ENCODE data around the gene PCDHGA11. TPM values are rescaled to one million over a fixed set of nuclear protein-coding genes. Genes with fewer than 3 reads are reported as not detected.

The PCDHGA11 gene
- total RNA-seq, 1 experiment from 2014 or later, result 8.4 TPM

DNA sequence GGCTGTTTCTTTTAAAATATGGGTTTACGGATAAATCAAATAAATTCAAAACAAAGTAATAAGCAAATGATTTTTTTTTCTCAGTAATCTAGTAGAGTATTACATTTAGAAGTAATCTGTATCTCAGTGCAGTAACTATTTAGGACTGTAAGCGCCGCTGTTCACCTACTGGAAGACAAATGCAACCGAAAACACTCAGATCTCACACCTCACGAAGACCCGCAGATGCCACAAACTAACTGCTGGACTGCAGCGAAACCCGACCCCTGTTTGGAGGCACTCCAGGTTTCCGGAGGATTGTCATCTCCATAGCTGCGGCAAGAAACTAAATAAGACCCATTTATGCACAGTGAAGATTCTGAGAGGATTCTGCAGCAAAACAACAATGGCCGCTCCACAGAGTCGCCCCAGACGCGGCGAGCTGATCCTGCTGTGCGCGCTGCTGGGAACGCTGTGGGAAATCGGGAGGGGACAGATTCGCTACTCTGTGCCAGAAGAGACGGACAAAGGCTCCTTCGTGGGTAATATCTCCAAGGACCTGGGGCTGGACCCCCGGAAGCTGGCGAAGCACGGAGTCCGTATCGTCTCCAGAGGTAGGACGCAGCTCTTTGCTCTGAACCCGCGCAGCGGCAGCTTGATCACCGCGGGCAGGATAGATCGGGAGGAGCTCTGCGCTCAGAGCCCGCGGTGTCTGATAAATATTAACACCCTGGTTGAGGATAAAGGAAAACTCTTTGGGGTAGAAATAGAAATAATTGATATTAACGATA is 28.2 kb upstream of the PCDHGA11 start, which contains the start of gene PCDHGA8:
Gene PCDHGA8 (plus strand): TSS at position 205 of the 770 bp plus-strand sequence. CDS start 181 bp downstream, at position 386.
- H3K4me3 Mint-ChIP-seq, result no peak within 1 kb of the TSS

DNA sequence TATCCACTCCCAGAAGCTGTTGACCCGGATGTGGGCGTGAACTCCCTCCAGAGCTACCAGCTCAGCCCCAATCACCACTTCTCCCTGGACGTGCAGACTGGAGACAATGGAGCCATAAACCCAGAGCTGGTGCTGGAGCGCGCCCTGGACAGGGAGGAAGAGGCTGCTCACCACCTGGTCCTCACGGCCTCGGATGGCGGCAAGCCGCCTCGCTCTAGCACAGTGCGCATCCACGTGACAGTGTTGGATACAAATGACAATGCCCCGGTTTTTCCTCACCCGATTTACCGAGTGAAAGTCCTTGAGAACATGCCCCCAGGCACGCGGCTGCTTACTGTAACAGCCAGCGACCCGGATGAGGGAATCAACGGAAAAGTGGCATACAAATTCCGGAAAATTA is 27.6 kb upstream of the PCDHGA11 start:
- no peak for ATAC-seq
- Mint-ChIP-seq H3K9me3 (peaks cover 66% of the 10 kb centered on the region), H3K4me1 (0 out of 2 replicates have a peak, but pooled peaks cover 3% of the 10 kb centered on the region), H3K4me3 (no peak overlapping the region), H3K36me3 (peaks cover 76% of the 10 kb centered on the region), H3K27ac (no peak overlapping the region), H3K27me3 (ENCODE audit: low read depth) (peaks cover 21% of the 10 kb centered on the region)
- DNase-seq (ENCODE audit: low spot score), result no peak
- CTCF ChIA-PET, result interaction anchor here (1.2 to 1.5 kb wide), 3 partner anchors 10 to 238 kb away, joined by 3 to 4 read pairs (median 4); partner anchors contain the start of genes PCDHGA10 and PCDHGA9
- POLR2A ChIA-PET, result no interaction called here
- TF ChIP-seq KAT7 (CRISPR knock-in tag; IDR thresholded peaks at IDR 0.05; ENCODE audit: borderline replicate concordance), result no peak
- TF ChIP-seq SP1 (CRISPR knock-in tag; conservative IDR thresholded peaks at IDR 0.05), result no peak
- no peak for TF ChIP-seq TP53 (CRISPR knock-in tag; IDR thresholded peaks at IDR 0.05)
- no peak for TF ChIP-seq JUN (CRISPR knock-in tag; IDR thresholded peaks at IDR 0.05)
- TF ChIP-seq CREM (CRISPR knock-in tag; IDR thresholded peaks at IDR 0.05), result no peak
- no peak for TF ChIP-seq NR1H2 (CRISPR knock-in tag; IDR thresholded peaks at IDR 0.05)
- no peak for TF ChIP-seq ELF4 (CRISPR knock-in tag; IDR thresholded peaks at IDR 0.05; ENCODE audit: low read depth)
- TF ChIP-seq ZNF396 (CRISPR knock-in tag; IDR thresholded peaks at IDR 0.05; ENCODE audit: borderline replicate concordance), result no peak
- TF ChIP-seq NR2C2 (CRISPR knock-in tag; IDR thresholded peaks at IDR 0.05), result no peak
- no peak for TF ChIP-seq ZNF263 (CRISPR knock-in tag; IDR thresholded peaks at IDR 0.05; ENCODE audit: low read depth)
- TF ChIP-seq, protein P1, sequence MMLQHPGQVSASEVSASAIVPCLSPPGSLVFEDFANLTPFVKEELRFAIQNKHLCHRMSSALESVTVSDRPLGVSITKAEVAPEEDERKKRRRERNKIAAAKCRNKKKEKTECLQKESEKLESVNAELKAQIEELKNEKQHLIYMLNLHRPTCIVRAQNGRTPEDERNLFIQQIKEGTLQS (CRISPR knock-in tag; conservative IDR thresholded peaks at IDR 0.05), result no peak

More for the DNA sequence above, 28.2 kb upstream of the PCDHGA11 start, which contains the start of gene PCDHGA8:
- Mint-ChIP-seq H3K27me3 (ENCODE audit: low read depth) (peaks cover 23% of the 10 kb centered on the region), H3K36me3 (peaks cover 78% of the 10 kb centered on the region), H3K9me3 (peaks cover 68% of the 10 kb centered on the region), H3K4me1 (0 out of 2 replicates have a peak, but pooled peaks cover 3% of the 10 kb centered on the region), H3K27ac (no peak within 1 kb of the TSS)
- CTCF ChIA-PET, result interaction anchor here (1.2 to 3.5 kb wide), 4 partner anchors 10 to 237 kb away, joined by 3 to 17 read pairs (median 4); partner anchors contain the start of genes PCDHGA10, PCDHGA9 and PCDHGB6
- POLR2A ChIA-PET, result no interaction called here
- TF ChIP-seq IRF2 (CRISPR knock-in tag; IDR thresholded peaks at IDR 0.05; ENCODE audit: borderline replicate concordance, low read depth), result no peak
- TF ChIP-seq MYBL2 (CRISPR knock-in tag; IDR thresholded peaks at IDR 0.05), result no peak
- TF ChIP-seq, protein P2, sequence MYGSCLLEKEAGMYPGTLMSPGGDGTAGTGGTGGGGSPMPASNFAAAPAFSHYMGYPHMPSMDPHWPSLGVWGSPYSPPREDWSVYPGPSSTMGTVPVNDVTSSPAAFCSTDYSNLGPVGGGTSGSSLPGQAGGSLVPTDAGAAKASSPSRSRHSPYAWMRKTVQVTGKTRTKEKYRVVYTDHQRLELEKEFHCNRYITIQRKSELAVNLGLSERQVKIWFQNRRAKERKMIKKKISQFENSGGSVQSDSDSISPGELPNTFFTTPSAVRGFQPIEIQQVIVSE (CRISPR knock-in tag; IDR thresholded peaks at IDR 0.05; ENCODE audit: borderline replicate concordance), result no peak
- TF ChIP-seq GTF2I (CRISPR knock-in tag; conservative IDR thresholded peaks at IDR 0.05), result no peak
- TF ChIP-seq, protein P3, sequence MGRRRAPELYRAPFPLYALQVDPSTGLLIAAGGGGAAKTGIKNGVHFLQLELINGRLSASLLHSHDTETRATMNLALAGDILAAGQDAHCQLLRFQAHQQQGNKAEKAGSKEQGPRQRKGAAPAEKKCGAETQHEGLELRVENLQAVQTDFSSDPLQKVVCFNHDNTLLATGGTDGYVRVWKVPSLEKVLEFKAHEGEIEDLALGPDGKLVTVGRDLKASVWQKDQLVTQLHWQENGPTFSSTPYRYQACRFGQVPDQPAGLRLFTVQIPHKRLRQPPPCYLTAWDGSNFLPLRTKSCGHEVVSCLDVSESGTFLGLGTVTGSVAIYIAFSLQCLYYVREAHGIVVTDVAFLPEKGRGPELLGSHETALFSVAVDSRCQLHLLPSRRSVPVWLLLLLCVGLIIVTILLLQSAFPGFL (CRISPR knock-in tag; IDR thresholded peaks at IDR 0.05; ENCODE audit: borderline replicate concordance), result no peak
- TF ChIP-seq, protein P4, sequence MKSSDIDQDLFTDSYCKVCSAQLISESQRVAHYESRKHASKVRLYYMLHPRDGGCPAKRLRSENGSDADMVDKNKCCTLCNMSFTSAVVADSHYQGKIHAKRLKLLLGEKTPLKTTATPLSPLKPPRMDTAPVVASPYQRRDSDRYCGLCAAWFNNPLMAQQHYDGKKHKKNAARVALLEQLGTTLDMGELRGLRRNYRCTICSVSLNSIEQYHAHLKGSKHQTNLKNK (CRISPR knock-in tag; IDR thresholded peaks at IDR 0.05), result no peak
- no peak for TF ChIP-seq TEAD4 (CRISPR knock-in tag; IDR thresholded peaks at IDR 0.05)
- TF ChIP-seq TP53 (CRISPR knock-in tag; IDR thresholded peaks at IDR 0.05), result no peak
- TF ChIP-seq, protein P5, sequence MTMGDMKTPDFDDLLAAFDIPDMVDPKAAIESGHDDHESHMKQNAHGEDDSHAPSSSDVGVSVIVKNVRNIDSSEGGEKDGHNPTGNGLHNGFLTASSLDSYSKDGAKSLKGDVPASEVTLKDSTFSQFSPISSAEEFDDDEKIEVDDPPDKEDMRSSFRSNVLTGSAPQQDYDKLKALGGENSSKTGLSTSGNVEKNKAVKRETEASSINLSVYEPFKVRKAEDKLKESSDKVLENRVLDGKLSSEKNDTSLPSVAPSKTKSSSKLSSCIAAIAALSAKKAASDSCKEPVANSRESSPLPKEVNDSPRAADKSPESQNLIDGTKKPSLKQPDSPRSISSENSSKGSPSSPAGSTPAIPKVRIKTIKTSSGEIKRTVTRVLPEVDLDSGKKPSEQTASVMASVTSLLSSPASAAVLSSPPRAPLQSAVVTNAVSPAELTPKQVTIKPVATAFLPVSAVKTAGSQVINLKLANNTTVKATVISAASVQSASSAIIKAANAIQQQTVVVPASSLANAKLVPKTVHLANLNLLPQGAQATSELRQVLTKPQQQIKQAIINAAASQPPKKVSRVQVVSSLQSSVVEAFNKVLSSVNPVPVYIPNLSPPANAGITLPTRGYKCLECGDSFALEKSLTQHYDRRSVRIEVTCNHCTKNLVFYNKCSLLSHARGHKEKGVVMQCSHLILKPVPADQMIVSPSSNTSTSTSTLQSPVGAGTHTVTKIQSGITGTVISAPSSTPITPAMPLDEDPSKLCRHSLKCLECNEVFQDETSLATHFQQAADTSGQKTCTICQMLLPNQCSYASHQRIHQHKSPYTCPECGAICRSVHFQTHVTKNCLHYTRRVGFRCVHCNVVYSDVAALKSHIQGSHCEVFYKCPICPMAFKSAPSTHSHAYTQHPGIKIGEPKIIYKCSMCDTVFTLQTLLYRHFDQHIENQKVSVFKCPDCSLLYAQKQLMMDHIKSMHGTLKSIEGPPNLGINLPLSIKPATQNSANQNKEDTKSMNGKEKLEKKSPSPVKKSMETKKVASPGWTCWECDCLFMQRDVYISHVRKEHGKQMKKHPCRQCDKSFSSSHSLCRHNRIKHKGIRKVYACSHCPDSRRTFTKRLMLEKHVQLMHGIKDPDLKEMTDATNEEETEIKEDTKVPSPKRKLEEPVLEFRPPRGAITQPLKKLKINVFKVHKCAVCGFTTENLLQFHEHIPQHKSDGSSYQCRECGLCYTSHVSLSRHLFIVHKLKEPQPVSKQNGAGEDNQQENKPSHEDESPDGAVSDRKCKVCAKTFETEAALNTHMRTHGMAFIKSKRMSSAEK (CRISPR knock-in tag; IDR thresholded peaks at IDR 0.05; ENCODE audit: borderline replicate concordance), result no peak
- no peak for TF ChIP-seq TCF7 (CRISPR knock-in tag; IDR thresholded peaks at IDR 0.05; ENCODE audit: low read depth)
- TF ChIP-seq ZNF219 (CRISPR knock-in tag; IDR thresholded peaks at IDR 0.05; ENCODE audit: borderline replicate concordance), result no peak
- ATAC-seq (no peak), DNase-seq (ENCODE audit: low spot score) (no peak)
